ENCODE measurements around the gene ASXL1.
A peak's percentile ranks its signal among the peaks of the same experiment; 100 is the strongest.

Gene ASXL1

DNA sequence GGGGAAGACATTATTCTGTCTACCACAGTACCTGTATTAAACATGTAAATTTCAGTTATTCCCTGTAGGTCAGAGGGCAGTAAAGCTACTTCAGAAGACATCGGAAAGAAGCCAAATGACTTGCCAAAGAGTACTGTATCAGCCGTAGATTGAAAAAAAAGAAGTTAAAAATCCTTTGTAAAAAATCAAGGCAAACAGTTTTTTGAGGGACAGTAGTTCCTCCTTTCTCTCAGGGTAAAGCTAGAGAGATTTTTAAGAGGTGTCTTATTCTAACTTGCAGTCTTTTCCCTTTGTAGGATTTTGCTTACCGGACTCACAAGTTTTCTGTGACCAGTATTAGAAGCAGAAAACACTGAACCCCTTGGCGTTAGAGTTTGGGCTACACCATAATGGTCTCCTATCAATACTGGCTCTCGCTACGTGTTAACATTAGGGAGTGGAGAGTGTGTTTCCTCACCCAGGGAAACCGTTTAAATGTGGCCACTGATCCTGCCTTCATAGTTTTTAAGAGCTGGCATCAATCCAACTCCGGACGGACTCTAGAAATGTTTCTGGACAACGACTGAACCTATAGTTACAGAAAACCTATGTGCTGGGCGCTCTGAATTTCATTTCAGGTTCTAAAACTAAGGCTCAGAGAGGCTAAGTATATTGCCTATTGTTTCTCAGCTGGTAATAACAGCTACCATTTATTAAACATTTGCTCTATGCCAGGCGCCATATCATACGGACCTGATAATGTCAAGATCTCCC, 1.3 kb upstream of the ASXL1 start:
- TF ChIP-seq CTCF (IDR thresholded peaks at IDR 0.05; ENCODE audit: insufficient read depth, low read depth, low read length, missing control alignments): no peak
- H3K4me3 ChIP-seq (ENCODE audit: low read depth, low read length): peak overlapping the region; percentile 72
- DNase-seq (ENCODE audit: low read depth): no peak

DNA sequence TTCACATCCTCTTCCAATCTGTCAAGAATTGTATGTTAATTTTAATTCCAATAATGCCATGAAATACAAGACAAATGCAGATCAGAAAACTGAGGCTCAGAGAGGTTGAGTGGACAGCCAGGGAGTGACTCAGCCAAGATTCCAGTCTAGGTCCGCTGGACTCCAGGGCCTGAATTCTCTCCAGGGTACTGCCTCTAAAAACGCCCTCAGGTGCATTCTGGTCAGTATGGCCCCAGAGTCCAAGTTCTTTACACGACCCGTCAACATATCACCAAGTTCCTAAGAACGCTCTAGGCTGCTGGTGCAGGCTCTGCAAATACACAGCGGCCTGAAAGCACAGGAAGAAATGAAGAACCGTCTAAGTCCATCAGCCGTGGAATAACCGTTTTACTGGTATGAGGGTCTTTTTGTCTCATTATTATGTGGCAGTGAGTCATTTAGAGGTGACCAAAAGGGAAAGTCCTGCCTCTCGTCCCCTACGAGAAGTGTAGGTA, 709 bp upstream of the ASXL1 start:
- no peak for TF ChIP-seq CTCF (IDR thresholded peaks at IDR 0.05; ENCODE audit: insufficient read depth, low read depth, low read length, missing control alignments)
- DNase-seq (ENCODE audit: low read depth): no peak
- H3K4me3 ChIP-seq (ENCODE audit: low read depth, low read length): peak overlapping the region; percentile 72

DNA sequence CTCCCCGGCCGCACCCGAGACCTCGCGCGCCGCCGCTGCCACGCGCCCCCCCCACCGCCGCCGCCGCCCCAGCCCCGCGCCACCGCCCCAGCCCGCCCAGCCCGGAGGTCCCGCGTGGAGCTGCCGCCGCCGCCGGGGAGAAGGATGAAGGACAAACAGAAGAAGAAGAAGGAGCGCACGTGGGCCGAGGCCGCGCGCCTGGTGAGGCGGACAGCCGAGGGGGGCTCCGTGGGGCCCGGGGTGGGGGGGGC, 426 bp downstream of the ASXL1 start:
- TF ChIP-seq CTCF (IDR thresholded peaks at IDR 0.05; ENCODE audit: insufficient read depth, low read depth, low read length, missing control alignments): no peak
- no peak for DNase-seq (ENCODE audit: low read depth)
- H3K4me3 ChIP-seq (ENCODE audit: low read depth, low read length): peak overlapping the region; percentile 93

- TF ChIP-seq CTCF (IDR thresholded peaks at IDR 0.05; ENCODE audit: insufficient read depth, low read depth, low read length, missing control alignments): no peak
- peak overlapping the region; percentile 93 for H3K4me3 ChIP-seq (ENCODE audit: low read depth, low read length)
- peak; percentile 81 for DNase-seq (ENCODE audit: low read depth)
These were observed 927 bp downstream of the ASXL1 start for GRCh38 chr20:32358883-32359632.

DNA sequence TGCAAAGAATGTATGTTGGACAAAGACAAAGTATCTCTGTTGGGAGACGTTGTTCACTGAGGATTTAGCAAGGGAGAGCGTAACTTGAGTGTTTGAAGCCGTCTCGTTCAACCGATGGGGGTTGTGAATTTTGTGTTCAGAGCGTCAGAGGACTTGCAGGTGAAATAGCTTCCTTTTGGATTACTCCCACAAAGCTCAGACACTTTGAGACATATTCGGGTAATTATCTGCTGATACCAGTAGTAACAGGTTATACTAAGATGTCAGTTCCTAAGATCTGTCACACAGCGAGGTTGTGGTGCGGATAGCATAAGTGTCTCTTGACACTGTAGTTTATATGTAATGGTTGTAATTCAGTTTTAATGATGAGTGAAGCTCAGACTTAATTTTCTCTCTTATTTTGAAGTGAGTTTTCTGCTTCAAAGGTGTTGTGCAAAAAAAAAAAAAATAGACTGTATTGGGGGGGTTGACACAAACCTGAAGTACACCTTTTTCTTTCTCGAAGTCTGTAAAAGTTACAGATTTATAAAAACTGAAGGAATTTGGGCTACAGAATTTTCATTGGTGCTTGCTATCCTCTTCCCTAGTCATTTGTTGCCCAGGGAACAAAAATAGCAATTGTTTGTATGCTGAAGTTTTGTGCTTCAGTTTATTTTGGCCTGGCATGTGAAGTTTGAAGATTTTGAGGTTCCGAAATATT, 1.7 kb downstream of the ASXL1 start:
- no peak for TF ChIP-seq CTCF (IDR thresholded peaks at IDR 0.05; ENCODE audit: insufficient read depth, low read depth, low read length, missing control alignments)
- DNase-seq (ENCODE audit: low read depth): peak; percentile 40
- peak overlapping the region; percentile 93 for H3K4me3 ChIP-seq (ENCODE audit: low read depth, low read length)

- H3K4me3 ChIP-seq (ENCODE audit: low read depth, low read length): peak overlapping the region; percentile 93
- no peak for TF ChIP-seq CTCF (IDR thresholded peaks at IDR 0.05; ENCODE audit: insufficient read depth, low read depth, low read length, missing control alignments)
- DNase-seq (ENCODE audit: low read depth): no peak
These were observed 2.2 kb downstream of the ASXL1 start for GRCh38 chr20:32360333-32360634.
